Raji (cell line): ENCODE measurements around the gene C16orf95.

ENCODE experiments used
- POLR2A ChIP-seq: IDR thresholded peaks from 2 replicates; pipeline ENCODE4 v1.6.1; 2011; ENCODE audit warnings: low read depth, low read length, control low read depth; ENCODE audit not compliant: insufficient read depth

The C16orf95 gene

DNA sequence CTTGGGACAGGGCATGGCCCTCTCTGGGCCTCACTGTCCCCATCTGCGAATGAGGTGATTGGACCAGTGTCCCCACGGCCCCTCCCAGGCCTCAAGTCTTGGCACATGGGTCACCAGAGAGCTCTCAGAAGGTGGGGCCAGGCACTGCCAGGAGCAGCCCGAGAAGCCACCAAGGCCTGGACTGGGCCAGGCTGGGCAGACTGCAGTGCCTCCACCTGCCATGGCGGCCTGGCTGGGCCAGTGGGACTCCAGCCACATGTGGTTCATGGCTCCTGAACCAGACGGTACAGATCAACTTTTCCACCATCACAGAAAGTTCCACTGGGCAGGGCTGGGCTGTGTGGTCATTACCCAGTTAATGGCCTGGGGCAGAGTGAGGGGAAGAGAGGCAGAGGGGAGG is 19.8 kb downstream of the C16orf95 start:
- no peak for TF ChIP-seq POLR2A

DNA sequence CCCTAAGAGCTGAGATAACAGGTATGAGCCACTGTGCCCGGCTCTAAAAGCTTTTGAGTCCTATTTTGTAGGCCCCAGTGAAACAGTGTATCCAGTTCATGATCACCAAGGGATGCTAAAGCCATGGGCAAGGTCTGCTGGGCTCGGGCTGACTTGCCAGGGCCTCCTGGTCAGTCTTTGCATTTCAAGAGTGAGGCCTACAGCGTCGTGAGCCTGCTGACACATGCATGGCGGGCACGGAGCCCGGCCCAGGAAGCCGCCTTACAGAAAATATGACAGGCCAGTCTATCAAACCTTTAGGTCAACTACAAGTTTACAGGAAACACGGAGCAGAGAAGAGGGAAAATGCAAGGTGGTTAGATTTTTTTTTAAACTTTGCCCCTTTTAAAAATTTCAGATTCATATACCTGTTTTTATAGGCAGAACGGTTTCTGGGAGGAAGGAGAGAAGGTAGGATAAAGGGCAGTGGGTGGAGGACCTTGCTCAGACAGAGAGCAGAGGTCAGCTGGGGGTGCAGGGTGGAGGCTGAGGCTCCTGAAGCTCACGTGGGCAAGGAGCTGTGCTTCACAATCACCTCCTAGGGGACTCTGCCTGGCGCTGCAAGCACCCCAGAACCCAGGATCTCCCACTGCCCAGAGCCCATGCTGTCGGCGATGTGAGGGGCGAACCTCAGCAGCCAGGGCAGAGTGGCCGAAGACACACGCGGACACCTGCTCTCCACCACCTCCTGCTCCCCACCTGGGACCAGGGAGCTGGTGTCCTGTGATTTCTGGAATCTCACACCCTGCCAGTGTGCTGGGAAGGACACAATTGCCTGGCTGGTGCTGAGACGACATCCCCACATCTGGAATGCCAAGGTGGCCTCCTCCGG is 21.3 kb downstream of the C16orf95 start:
- no peak for TF ChIP-seq POLR2A

DNA sequence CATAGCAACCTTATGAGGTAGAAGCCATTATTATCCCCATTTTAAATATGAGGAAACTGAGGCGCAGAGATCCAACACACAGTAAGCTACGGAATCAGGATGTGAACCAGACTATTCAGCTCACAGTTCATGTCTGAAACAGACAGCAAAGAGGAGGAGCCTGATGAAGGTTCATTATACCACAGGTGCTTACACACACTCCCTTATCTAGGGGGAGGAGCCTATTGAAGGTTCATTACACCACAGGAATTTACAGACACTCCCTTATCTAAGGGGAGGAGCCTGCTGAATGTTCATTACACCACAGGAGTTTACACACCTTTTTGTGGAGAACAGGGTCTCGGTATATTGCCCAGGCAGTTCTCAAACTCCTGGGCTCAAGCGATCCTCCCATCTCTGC is 21.9 kb downstream of the C16orf95 start:
- no peak for TF ChIP-seq POLR2A

DNA sequence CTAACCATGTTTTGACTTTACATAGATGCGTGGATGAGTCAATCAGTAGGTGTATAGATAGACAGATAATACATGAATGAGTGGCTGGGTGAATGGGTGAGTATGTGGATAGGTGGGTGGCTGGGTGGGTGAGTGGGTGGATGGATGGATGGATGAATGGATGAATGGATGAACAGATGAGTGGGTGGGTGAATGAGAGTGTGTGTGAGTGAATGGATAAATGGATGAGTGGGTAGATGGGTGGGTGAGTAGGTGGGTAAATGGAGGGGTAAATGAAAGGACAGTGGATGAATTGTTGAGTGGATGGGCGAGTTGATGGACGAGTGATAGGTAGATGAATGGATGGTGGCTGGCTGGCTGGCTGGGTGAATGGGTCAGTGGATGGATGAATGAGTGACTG is 23.2 kb downstream of the C16orf95 start:
- TF ChIP-seq POLR2A, result no peak

DNA sequence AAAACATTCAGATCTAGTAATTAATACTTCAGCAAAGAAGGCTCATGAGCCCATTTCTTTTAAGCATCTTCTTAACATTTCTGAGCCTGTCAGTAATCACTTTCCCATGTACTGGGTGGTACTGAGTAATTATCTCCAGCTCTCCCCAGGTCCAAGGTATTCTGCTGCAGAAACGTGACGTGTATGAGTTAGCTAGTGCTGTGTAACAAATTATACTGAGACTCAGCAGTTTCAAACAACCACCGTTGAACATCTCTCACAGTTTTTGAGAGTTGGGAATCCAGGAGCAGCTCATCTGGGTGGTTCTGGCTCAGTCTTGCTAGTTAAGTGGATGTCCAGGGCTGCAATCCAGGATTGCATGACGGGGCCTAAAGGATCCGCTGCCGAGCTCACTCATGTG is 25.2 kb downstream of the C16orf95 start:
- no peak for TF ChIP-seq POLR2A

DNA sequence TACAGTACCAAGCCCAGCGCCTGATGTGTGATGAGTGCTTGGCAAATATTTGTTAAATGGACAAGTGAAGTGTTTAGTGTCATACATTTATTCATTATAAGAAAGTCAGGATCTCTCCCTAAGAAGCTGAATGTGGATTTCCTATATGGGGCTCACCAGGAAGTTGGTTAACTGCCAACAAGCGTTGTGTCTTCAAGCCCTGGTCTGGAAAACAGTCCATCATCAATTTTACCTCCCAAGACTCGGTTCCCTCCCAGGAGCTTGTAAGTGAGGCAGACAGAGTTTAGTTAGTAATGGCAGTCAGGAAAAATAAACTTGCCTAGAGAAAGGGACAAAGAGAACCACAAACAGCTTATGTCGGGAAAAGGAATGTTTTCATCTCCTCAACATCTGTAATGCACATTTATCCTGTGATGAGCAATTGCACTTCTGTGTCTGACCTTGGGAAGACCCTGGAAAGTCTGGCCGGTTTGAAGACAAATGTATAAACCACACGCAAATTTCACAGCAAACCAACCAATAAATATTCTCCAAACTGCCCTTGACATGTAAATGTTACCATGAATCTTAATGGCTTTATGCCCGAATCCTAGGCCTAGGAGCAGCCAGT is 28.3 kb downstream of the C16orf95 start:
- no peak for TF ChIP-seq POLR2A

DNA sequence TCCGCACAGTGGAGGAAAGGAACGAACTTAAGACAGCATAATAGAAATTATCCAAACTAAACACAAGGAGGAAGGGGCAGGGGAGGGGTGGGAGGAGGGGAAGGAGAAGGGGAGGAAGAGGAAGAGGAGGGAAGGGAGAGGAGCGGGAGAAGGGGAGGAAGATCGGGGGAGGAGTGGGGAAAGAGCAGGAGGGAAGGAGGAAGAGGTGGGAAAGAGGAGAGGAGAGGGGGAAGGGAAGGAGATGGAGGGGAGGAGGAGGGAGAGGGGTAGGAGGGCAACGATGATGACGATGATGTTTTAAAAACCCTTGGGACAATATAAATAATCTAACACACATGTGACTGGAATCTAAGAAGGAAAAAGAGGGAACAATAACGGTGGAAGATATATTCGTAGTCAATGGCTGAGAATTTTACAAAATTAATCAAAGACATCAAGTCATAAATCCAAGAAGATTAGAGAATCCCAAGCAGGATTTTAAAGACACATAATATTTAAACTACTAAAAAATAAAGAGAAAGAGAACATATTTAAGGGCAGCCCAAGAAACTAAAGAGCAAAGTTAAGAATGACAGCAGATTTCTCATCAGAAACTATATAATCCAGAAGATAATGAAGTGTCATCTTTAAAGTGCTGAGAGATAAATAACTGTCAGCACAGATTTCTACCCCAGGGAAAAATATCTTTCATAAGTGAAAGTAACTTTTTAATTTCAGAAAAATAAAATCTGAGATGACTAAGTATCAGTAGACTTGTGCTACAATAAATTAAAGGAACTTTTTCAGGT is 30.2 kb downstream of the C16orf95 start:
- no peak for TF ChIP-seq POLR2A

DNA sequence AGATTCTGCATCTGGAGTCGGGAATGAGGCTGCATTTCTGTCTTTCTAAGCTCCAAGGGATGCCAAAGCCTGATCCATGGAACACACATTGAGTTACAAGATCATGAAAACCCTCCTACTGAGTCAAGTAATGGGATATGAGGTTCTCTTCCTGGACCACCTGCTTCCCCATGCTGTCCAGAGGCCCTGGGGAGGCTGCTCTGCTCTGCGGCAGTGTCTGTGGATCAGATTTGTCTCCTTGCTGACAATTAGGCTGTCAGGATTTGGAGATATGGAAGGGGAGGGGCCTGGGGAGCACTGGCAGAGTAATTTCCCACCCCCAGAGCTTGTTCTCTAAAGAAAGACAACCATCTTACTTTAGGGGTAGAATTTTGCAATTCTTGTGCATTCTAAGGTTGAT is 33.0 kb downstream of the C16orf95 start:
- TF ChIP-seq POLR2A, result no peak

DNA sequence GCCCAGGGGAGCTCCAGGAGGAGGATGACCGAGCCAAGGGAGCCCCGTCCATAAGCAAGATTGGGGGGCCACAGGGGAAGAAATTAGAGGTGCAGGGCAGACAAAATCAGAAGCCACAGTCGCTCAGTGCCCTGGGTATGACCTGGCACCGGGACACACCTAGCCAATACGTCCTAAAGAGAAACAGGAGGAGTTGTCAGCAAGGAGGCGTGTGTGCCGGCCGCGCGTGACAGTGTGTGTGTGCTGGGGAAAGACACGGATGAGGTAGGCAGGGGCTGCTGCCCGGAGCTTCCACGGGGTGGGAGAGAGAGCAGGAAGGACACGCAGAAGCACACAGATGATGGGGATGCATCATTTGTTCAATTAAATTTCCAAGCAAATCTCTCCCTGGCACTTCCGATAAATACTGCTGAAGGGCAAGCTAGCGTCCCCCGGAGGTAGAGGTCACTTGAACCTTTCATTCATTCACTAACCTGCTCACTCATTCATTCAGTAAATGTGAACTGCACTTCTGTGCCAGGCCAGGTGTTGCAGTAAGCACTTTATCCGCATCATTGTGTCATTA is 38.0 kb downstream of the C16orf95 start:
- TF ChIP-seq POLR2A, result no peak

DNA sequence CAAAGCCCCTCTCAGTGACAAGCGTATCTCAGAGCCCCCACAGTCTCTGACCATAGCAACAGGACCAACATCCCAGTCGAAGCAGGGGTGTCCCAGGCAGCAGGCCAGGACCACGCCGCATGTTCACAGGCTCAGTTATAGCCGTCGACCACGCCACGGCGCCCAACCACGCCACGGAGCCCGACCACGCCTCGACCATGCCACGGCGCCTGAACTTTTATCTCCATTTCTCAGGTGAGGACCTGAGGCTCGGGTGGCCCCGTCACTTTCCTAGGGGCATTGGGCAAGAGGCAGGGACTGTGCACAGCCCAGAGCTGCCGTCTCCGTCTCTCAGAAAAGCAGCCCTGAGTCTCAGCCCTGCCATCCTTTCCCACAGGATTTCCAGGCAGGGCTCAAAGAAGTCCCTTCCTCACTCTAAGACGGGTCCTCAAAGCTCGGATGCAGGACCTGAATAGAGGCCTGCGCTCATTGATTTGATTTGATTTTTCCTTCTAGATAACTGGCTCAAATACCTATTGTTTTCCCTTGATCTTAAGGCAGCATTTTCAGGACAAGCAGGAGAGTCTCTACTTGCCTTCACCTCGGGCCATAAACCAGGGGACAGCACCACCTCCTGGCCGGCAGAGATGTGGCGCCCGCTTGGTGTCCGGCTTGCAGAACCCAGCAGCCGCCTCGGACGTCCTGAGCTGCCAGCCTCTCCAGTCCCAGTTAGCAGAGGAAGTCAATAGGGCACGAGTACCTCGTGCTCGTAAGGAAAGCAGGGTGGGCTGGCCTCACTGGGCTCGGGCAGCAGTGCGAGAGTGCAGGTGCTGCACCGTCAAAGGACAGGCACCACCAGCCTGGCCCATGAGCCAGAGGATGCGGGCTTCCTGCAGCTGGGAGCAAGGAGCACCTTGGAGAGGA is 38.8 kb downstream of the C16orf95 start:
- TF ChIP-seq POLR2A, result no peak

DNA sequence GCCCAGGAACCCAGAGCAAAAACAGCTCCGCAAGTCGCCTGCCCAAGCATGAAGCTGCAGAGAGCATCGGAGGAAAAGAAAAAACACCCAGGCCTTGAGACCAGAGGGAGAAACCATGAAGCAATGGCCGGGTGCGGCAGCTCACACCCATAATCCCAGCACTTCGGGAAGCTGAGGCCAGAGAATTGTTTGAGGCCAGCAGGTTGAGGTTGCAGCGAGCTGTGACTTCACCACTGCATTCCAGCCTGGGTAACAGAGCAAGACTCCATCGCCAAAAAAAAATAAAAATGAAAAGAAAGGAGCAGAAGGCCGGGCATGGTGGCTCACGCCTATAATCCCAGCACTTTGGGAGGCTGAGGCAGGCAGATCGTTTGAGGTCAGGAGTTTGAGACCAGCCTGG is 40.3 kb downstream of the C16orf95 start:
- TF ChIP-seq POLR2A, result no peak

DNA sequence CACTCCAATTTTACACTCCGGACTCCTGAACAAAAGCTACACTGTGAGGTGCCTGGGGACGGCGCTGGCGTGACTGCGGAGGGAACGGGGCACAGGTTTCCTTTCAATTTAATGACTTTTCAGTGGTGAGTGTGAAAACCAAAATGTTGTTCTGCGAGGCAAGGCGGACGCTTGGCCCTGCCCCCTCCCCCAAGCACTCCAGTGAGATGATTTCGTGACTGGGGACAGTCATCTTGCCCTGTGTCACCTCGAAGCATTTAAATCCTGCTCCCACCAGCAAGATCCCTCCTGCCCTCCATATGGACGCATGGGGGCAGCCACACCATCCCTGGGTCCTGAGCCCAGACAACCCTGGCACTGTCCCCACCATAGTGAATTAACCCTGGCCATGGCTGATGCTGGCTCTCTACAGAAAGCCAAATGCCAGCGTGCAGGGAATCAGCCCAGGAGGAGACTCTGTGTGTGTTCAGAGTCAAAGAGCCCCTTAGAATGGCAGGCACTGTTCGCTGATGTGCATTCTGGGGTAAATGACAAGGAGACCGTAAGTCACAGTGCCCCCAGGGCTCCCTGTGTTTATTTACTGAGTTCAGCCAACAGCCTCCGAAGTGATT is 41.0 kb downstream of the C16orf95 start:
- TF ChIP-seq POLR2A, result no peak

DNA sequence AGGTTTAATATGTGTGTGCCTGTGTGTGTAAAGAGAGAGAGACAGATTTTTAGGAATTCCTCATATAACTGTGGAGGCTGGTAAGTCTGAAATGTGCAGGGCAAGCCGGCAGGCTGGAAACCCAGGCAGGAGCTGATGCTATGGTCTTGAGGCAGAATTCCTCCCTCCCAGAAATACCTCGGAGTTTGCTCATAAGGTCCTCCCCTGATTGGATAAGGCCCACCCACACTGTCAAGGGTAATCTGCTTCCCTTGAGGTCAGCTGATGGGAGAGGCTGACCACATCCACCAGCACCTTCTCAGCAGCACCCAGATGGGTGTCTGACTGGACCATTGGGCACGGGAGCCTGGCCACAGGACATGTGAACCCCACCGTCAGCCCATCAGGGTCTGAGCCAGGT is 42.4 kb downstream of the C16orf95 start:
- no peak for TF ChIP-seq POLR2A

DNA sequence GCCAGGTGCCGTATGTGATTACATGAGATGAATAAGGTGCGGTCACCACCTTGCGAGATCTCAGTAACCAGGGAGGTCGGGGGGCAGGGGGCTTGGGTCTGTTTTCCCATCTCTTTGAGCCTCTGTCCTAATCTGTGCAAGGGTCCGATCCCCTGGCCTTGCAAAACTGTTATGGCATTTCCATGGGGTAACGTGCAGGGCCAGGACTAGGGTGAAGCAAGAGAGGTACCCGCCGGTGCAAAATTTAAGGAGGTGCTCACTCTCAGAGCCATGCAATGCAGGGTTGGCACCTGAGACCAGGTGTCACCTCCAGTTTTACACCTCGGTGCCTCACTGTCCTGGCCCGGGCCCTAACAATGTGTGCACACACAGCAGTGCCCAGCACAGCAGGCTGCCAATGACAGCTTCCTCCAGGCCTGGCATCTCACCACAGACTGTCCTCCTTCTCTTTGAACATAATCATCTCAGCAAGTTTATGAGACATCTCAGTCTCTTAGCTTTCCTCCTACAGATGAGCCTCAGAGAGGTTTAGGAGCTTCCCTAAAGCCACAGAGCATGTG is 43.6 kb downstream of the C16orf95 start:
- no peak for TF ChIP-seq POLR2A
